ENCODE data around the gene NFIB. TPM values are rescaled to one million over a fixed set of nuclear protein-coding genes. Genes with fewer than 3 reads are reported as not detected.

NFIB gene
- total and polyA plus RNA-seq, 10 of the 15 experiments (the other 5 are each of a cell fraction or from before 2014, with no cell fraction given), result under 0.01 to 0.19 (median 0.05) TPM; not detected in 3

GRCh38 chr9:14141699-14142098 is 172.2 kb downstream of the NFIB start (continued):
- TF ChIP-seq, protein P1, sequence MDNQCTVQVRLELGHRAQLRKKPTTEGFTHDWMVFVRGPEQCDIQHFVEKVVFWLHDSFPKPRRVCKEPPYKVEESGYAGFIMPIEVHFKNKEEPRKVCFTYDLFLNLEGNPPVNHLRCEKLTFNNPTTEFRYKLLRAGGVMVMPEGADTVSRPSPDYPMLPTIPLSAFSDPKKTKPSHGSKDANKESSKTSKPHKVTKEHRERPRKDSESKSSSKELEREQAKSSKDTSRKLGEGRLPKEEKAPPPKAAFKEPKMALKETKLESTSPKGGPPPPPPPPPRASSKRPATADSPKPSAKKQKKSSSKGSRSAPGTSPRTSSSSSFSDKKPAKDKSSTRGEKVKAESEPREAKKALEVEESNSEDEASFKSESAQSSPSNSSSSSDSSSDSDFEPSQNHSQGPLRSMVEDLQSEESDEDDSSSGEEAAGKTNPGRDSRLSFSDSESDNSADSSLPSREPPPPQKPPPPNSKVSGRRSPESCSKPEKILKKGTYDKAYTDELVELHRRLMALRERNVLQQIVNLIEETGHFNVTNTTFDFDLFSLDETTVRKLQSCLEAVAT (IDR thresholded peaks at IDR 0.05), result no peak
- TF ChIP-seq IRF4 (IDR thresholded peaks at IDR 0.05; ENCODE audit: low read depth, low read length), result no peak

GRCh38 chr9:14140096-14140697 is 173.7 kb downstream of the NFIB start:
- no peak for DNase-seq (ENCODE audit: low read depth, low spot score)
- ATAC-seq, result no peak
- Histone ChIP-seq H3K4me3 (no peak overlapping the region), H3K9ac (ENCODE audit: control insufficient read depth, insufficient read depth, low read length) (no peak overlapping the region), H2AFZ (ENCODE audit: control insufficient read depth, low read depth, low read length) (no peak overlapping the region), H3K36me3 (ENCODE audit: control insufficient read depth in 2 of 2, insufficient read depth in 2 of 2, low read length in 1 of 2) (no peaks in the 10 kb centered on the region), H3K4me1 (ENCODE audit: control insufficient read depth, insufficient read depth, low read length) (no peaks in the 10 kb centered on the region), H3K9me3 (replicated peaks; ENCODE audit: control insufficient read depth, insufficient read depth, low read length) (no peaks in the 10 kb centered on the region), H3K27ac (ENCODE audit: control insufficient read depth, insufficient read depth) (no peak overlapping the region), H4K20me1 (ENCODE audit: control insufficient read depth, insufficient read depth) (no peaks in the 10 kb centered on the region), H3K27me3 (replicated peaks in 1 of 2; ENCODE audit: control insufficient read depth in 2 of 2, insufficient read depth in 2 of 2, low read length in 1 of 2) (no peaks in the 10 kb centered on the region), H3K4me2 (ENCODE audit: control insufficient read depth, insufficient read depth) (no peak overlapping the region), H3K79me2 (ENCODE audit: control insufficient read depth, insufficient read depth, low read length) (no peaks in the 10 kb centered on the region)
- RAD21 ChIA-PET (ENCODE audit: unreplicated experiment), result no interaction called here
- POLR2A ChIA-PET, result no interaction called here
- intact Hi-C loops (cut with micrococcal nuclease; ENCODE audit: unreplicated experiment), result no loop called here
- SMC1A ChIA-PET (ENCODE audit: uncharacterized antibody, unreplicated experiment), result interaction anchor here (1.4 kb wide), 1 partner anchor 11 kb away, joined by 5 read pairs; no protein-coding TSS in a partner anchor
- BruUV-seq (replicated peaks), result no TSS peak
- CTCF ChIA-PET, result interaction anchor here (1.6 kb wide), 1 partner anchor 9 kb away, joined by 3 read pairs; no protein-coding TSS in a partner anchor
- FAIRE-seq, result no peak
- in situ Hi-C loops (cut with MboI), result no loop called here
- TF ChIP-seq, protein P2, sequence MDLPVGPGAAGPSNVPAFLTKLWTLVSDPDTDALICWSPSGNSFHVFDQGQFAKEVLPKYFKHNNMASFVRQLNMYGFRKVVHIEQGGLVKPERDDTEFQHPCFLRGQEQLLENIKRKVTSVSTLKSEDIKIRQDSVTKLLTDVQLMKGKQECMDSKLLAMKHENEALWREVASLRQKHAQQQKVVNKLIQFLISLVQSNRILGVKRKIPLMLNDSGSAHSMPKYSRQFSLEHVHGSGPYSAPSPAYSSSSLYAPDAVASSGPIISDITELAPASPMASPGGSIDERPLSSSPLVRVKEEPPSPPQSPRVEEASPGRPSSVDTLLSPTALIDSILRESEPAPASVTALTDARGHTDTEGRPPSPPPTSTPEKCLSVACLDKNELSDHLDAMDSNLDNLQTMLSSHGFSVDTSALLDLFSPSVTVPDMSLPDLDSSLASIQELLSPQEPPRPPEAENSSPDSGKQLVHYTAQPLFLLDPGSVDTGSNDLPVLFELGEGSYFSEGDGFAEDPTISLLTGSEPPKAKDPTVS (IDR thresholded peaks at IDR 0.05; ENCODE audit: low read depth, low read length), result no peak
- TF ChIP-seq SUPT20H (IDR thresholded peaks at IDR 0.05; ENCODE audit: borderline replicate concordance, control insufficient read depth, low read depth, low read length), result no peak
- TF ChIP-seq SUZ12 (IDR thresholded peaks at IDR 0.05; ENCODE audit: unreplicated experiment), result no peak
- no peak for TF ChIP-seq SMARCA5 (IDR thresholded peaks at IDR 0.05)
- no peak for TF ChIP-seq NFYA (IDR thresholded peaks at IDR 0.05; ENCODE audit: borderline replicate concordance, low read depth, low read length)
- TF ChIP-seq POLR2AphosphoS2 (IDR thresholded peaks at IDR 0.05; ENCODE audit: low read depth, low read length), result no peak
- no peak for TF ChIP-seq WRNIP1 (IDR thresholded peaks at IDR 0.05; ENCODE audit: borderline replicate concordance, low read depth, low read length)
- no peak for TF ChIP-seq KDM1A (IDR thresholded peaks at IDR 0.05; ENCODE audit: borderline replicate concordance)
- no peak for TF ChIP-seq POLR2AphosphoS5 (IDR thresholded peaks at IDR 0.05; ENCODE audit: low read length)
- no peak for TF ChIP-seq ZBTB11 (CRISPR knock-in tag; IDR thresholded peaks at IDR 0.05)
- TF ChIP-seq CBX5 (IDR thresholded peaks at IDR 0.05; ENCODE audit: low read depth), result no peak
- TF ChIP-seq BHLHE40 (IDR thresholded peaks at IDR 0.05; ENCODE audit: borderline replicate concordance in 1 of 2, low read depth in 2 of 2, low read length in 1 of 2), result no peak
- TF ChIP-seq NFXL1 (IDR thresholded peaks at IDR 0.05; ENCODE audit: borderline replicate concordance), result no peak
- TF ChIP-seq HDGF (IDR thresholded peaks at IDR 0.05), result no peak
- TF ChIP-seq NR2C2 (IDR thresholded peaks at IDR 0.05; ENCODE audit: borderline replicate concordance, control insufficient read depth, insufficient read length, low read depth), result no peak
- TF ChIP-seq IRF4 (IDR thresholded peaks at IDR 0.05; ENCODE audit: low read depth, low read length), result no peak

Data from GM12878 (cell line).